HepG2 (cell line): Measurements from ENCODE around the gene AMIGO3. TPM values are rescaled to one million over a fixed set of nuclear protein-coding genes. Genes with fewer than 3 reads are reported as not detected.

ENCODE experiments used
- ATAC-seq: fragments of 200-7000 bp; cut with Tn5 transposase; 3 replicates; pipeline ENCODE4 v1.9.1; 2020; ENCODE audit warnings: mild to moderate bottlenecking, moderate library complexity
- BruUV-seq: library from RNA; stranded (reverse); fragments of 400-500 nt; replicated peaks from 2 replicates; lab custom pipeline; 2021; lab: Mats Ljungman, UMichigan
- CTCF ChIA-PET: fragments of 300-600 bp; formaldehyde crosslinking; extraction: SDS; loops from one replicate; lab custom pipeline; 2021; ENCODE audit warnings: low total read pairs, inconsistent platforms, low intra/inter-chr PET ratio; lab: Yijun Ruan, JAX
- POLR2A ChIA-PET: fragments of 350-600 bp; sonication (Branson Sonifier 250); formaldehyde crosslinking; loops from one replicate; lab custom pipeline; 2020; ENCODE audit warnings: antibody characterized with exemption, inconsistent platforms; lab: Yijun Ruan, JAX
- DNase-seq: peaks from one replicate; pipeline ENCODE4 v3.0.0-alpha.2; 2015; ENCODE audit warnings: low spot score
- FAIRE-seq: peaks from 3 replicates; lab custom pipeline; 2011; peaks lifted over from hg19 to GRCh38; lab: Jason Lieb, UNC
- H2AFZ ChIP-seq: one replicate; pipeline ENCODE4 v1.6.1; 2011; ENCODE audit warnings: low read length, inconsistent platforms
- H3K27ac ChIP-seq: fragments of 300-600 bp; 3 replicates; pipeline ENCODE4 v1.8.0; 2011; ENCODE audit warnings: mixed run types, mild to moderate bottlenecking, mixed read lengths, low read length, inconsistent platforms; ENCODE audit not compliant: insufficient read depth; ENCODE audit errors: extremely low read length
- H3K27me3 ChIP-seq, 2 experiments: fragments of 200-600 bp in 1 of 2; 2 replicates in 1 of 2; 3 replicates in 1 of 2; pipeline versions ENCODE4 v1.6.0 to v1.8.0; 2011; ENCODE audit warnings: low read length in 2 of 2, mild to moderate bottlenecking in 2 of 2, moderate library complexity in 2 of 2, inconsistent platforms in 1 of 2; ENCODE audit not compliant: insufficient read depth in 2 of 2, control insufficient read depth in 1 of 2
- H3K36me3 ChIP-seq, 2 experiments: fragments of 200-600 bp in 1 of 2; replicated peaks in 1 of 2; 2 replicates in 1 of 2; 3 replicates in 1 of 2; pipeline versions ENCODE4 v1.5.1 to v1.8.0; 2011; ENCODE audit warnings: low read length in 2 of 2, inconsistent platforms in 1 of 2; ENCODE audit not compliant: insufficient read depth in 2 of 2, control insufficient read depth in 1 of 2
- H3K4me1 ChIP-seq: 2 replicates; pipeline ENCODE4 v1.5.1; 2012; ENCODE audit warnings: low read length, inconsistent platforms; ENCODE audit not compliant: insufficient read depth
- H3K4me2 ChIP-seq: 2 replicates; pipeline ENCODE4 v1.6.0; 2011; ENCODE audit warnings: low read depth, low read length, inconsistent platforms
- H3K4me3 ChIP-seq, 3 experiments: fragments of 200-600 bp in 1 of 3; sonication (generic), shearing (Covaris generic) in 1 of 3; replicated peaks in 1 of 3; 2 replicates each; pipeline ENCODE4 v1.5.1; 2011 to 2016; ENCODE audit warnings: low read length in 3 of 3, inconsistent platforms in 2 of 3, low read depth in 2 of 3, mild to moderate bottlenecking in 2 of 3, control low read depth in 1 of 3, mixed read lengths in 1 of 3; ENCODE audit not compliant: insufficient read depth in 1 of 3
- H3K79me2 ChIP-seq: one replicate; pipeline ENCODE4 v1.6.1; 2011; ENCODE audit warnings: low read length, inconsistent platforms; ENCODE audit not compliant: insufficient read depth
- H3K9ac ChIP-seq: 2 replicates; pipeline ENCODE4 v1.6.0; 2011; ENCODE audit warnings: mild to moderate bottlenecking, low read depth, low read length, inconsistent platforms; ENCODE audit not compliant: insufficient read depth
- H3K9me3 ChIP-seq: 2 replicates; pipeline ENCODE4 v1.5.1; 2012; ENCODE audit warnings: mild to moderate bottlenecking, low read length
- H4K20me1 ChIP-seq: 2 replicates; pipeline ENCODE4 v1.6.0; 2011; ENCODE audit warnings: inconsistent platforms, mild to moderate bottlenecking, low read length, moderate library complexity; ENCODE audit not compliant: insufficient read depth
- ARNT ChIP-seq: fragments of 450-650 bp; IDR thresholded peaks from 2 replicates; pipeline ENCODE4 v1.6.1; 2017
- CBX1 ChIP-seq: IDR thresholded peaks from one replicate; pipeline ENCODE4 v1.6.1; 2016; ENCODE audit warnings: antibody characterized with exemption, low read depth
- HHEX ChIP-seq: IDR thresholded peaks from 2 replicates; pipeline ENCODE4 v1.6.1; 2016; ENCODE audit warnings: control low read depth
- HMGXB3 ChIP-seq: sonication (generic); formaldehyde crosslinking; IDR thresholded peaks from 2 replicates; pipeline ENCODE4 v1.4.0; 2020; ENCODE audit warnings: missing genetic modification reagents, borderline replicate concordance
- KLF9 ChIP-seq: IDR thresholded peaks from 2 replicates; pipeline ENCODE4 v1.6.1; 2016; ENCODE audit warnings: low read depth
- NR2F6 ChIP-seq, 2 experiments: IDR thresholded peaks; 2 replicates each; pipeline ENCODE4 v1.6.1; 2016; ENCODE audit warnings: antibody characterized with exemption in 1 of 2, mild to moderate bottlenecking in 1 of 2
- PRPF4 ChIP-seq: fragments of 200-400 bp; formaldehyde crosslinking; IDR thresholded peaks from 2 replicates; pipeline ENCODE4 v1.6.1; 2016; ENCODE audit warnings: low read length, low read depth; ENCODE audit not compliant: poor library complexity, severe bottlenecking
- THAP8 ChIP-seq: sonication (generic); formaldehyde crosslinking; IDR thresholded peaks from 2 replicates; pipeline ENCODE4 v1.5.1; 2020; ENCODE audit warnings: missing genetic modification reagents, mild to moderate bottlenecking, borderline replicate concordance
- XBP1 ChIP-seq: sonication (generic); formaldehyde crosslinking; IDR thresholded peaks from 2 replicates; pipeline ENCODE4 v1.5.0; 2020; ENCODE audit warnings: missing genetic modification reagents
- ZFY ChIP-seq: sonication (generic); formaldehyde crosslinking; IDR thresholded peaks from 2 replicates; pipeline ENCODE4 v1.4.0; 2020; ENCODE audit warnings: missing genetic modification reagents
- ZNF251 ChIP-seq: sonication (generic); formaldehyde crosslinking; IDR thresholded peaks from 2 replicates; pipeline ENCODE4 v1.9.0; 2021; ENCODE audit warnings: mild to moderate bottlenecking, missing genetic modification reagents
- ZNF784 ChIP-seq: sonication (generic); formaldehyde crosslinking; IDR thresholded peaks from 2 replicates; pipeline ENCODE4 v1.5.1; 2020; ENCODE audit warnings: missing genetic modification reagents, mild to moderate bottlenecking, borderline replicate concordance
- ZSCAN21 ChIP-seq: sonication (generic); formaldehyde crosslinking; IDR thresholded peaks from 2 replicates; pipeline ENCODE4 v1.8.0; 2022; ENCODE audit warnings: mild to moderate bottlenecking, missing genetic modification reagents, moderate library complexity, borderline replicate concordance
- WGBS: methylation state at CpG from one replicate; pipeline ENCODE4 v1.1.6; 2017; ENCODE audit warnings: low lambda C conversion rate; 5-methylcytosine and 5-hydroxymethylcytosine counted together
- in situ Hi-C: cut with HindIII; loops from 2 replicates; pipeline ENCODE4 v1.10.0; 2017; ENCODE audit warnings: low pct_unique_long_range_greater_than_20kb; ENCODE audit not compliant: extremely low pct_ligation_motif_present
- intact Hi-C: fragments of 100-400 bp; cut with micrococcal nuclease; formaldehyde crosslinking; loops from one replicate; pipeline ENCODE4 v1.10.0; 2022; ENCODE audit not compliant: unreplicated experiment
- polyA plus RNA-seq, 8 experiments: library from polyadenylated mRNA; depleted of rRNA in 3 of 8; stranded (reverse) in 7 of 8; unstranded in 1 of 8; fragments of >200 nt; fragmentation: Illumina TruSeq in 4 of 8; extraction: Trizol in 4 of 8; gene quantifications; 2 replicates each; pipeline versions ENCODE4 v1.2.1 to v1.2.3, GENCODE V29; 2011 to 2016; ENCODE audit warnings: low read depth in 4 of 8, missing spikeins in 1 of 8, mixed read lengths in 1 of 8; ENCODE audit not compliant: insufficient read depth in 1 of 8
- total RNA-seq, 5 experiments: library from RNA; depleted of rRNA; stranded (reverse); fragments of >200 nt; fragmentation: Illumina TruSeq; extraction: Trizol; gene quantifications; 2 replicates each; pipeline ENCODE4 v1.2.3, GENCODE V29; 2016; ENCODE audit warnings: low read depth in 1 of 5

AMIGO3 gene
- total and polyA plus RNA-seq, 2 of the 13 experiments (the other 11 are each of a cell fraction or from before 2014, with no cell fraction given): 0.35 TPM; not detected in 1

- Histone ChIP-seq H3K27ac (no peak overlapping the region), H3K9me3 (no peaks in the 10 kb centered on the region), H3K36me3 (peaks cover 41 to 84% of the 10 kb centered on the region in 2 experiments), H2AFZ (no peak overlapping the region), H3K79me2 (no peaks in the 10 kb centered on the region), H4K20me1 (no peaks in the 10 kb centered on the region), H3K4me2 (no peak overlapping the region), H3K27me3 (no peaks in the 10 kb centered on the region; a peak in 1 of 5 replicates), H3K4me1 (no peaks in the 10 kb centered on the region), H3K4me3 (no peak overlapping the region), H3K9ac (no peak overlapping the region)
- intact Hi-C loops (loop anchor here (1.0 to 2.0 kb wide), 2 partner anchors 137 to 204 kb away; no protein-coding TSS in a partner anchor), in situ Hi-C loops (loop anchor here (5.0 kb wide), 2 partner anchors 135 to 205 kb away; no protein-coding TSS in a partner anchor)
- POLR2A ChIA-PET: no interaction called here
- TF ChIP-seq ZNF251 (CRISPR knock-in tag): no peak
- TF ChIP-seq PRPF4: no peak
- no peak for TF ChIP-seq ARNT
- no peak for TF ChIP-seq ZNF784 (CRISPR knock-in tag)
- no peak for TF ChIP-seq HMGXB3 (CRISPR knock-in tag)
- no peak for TF ChIP-seq ZSCAN21 (CRISPR knock-in tag)
- TF ChIP-seq CBX1: no peak
- TF ChIP-seq KLF9 (CRISPR knock-in tag): no peak
- no peak for TF ChIP-seq ZFY (CRISPR knock-in tag)
- no peak for TF ChIP-seq NR2F6 (IDR thresholded peaks at IDR 0.05)
- no peak for TF ChIP-seq NR2F6 (CRISPR knock-in tag; IDR thresholded peaks at IDR 0.05)
- TF ChIP-seq XBP1 (CRISPR knock-in tag): no peak
- no peak for TF ChIP-seq HHEX (CRISPR knock-in tag)
- TF ChIP-seq THAP8 (CRISPR knock-in tag): no peak
- DNase-seq (no peak), FAIRE-seq (no peak), ATAC-seq (no peak)
- 92% methylated on average over 10 of the region's 11 CpGs for WGBS
- CTCF ChIA-PET: interaction anchor here (1.7 to 2.3 kb wide), 2 partner anchors 137 to 203 kb away, joined by 7 to 14 read pairs; no protein-coding TSS in a partner anchor
- BruUV-seq: no TSS peak
These were observed 16.8 kb downstream of the AMIGO3 start for GRCh38 chr3:49702672-49703071.
